HEK293 (cell line): Measurements from ENCODE around the gene CLDN6.

Experiments
- CTCF ChIP-seq: fragments of 450-650 bp; formaldehyde crosslinking; IDR thresholded peaks from 2 replicates; pipeline ENCODE4 v1.5.1; 2016; ENCODE audit warnings: missing biosample characterization, missing genetic modification characterization
- EGR2 ChIP-seq: fragments of 450-650 bp; formaldehyde crosslinking; IDR thresholded peaks from 2 replicates; pipeline ENCODE4 v1.5.1; 2016; ENCODE audit warnings: low read depth, missing biosample characterization, missing genetic modification characterization
- HOXD13 ChIP-seq: sonication (generic); formaldehyde crosslinking; IDR thresholded peaks from 2 replicates; pipeline ENCODE4 v1.8.0; 2022; ENCODE audit warnings: missing genetic modification reagents, borderline replicate concordance
- IKZF3 ChIP-seq: fragments of 450-650 bp; IDR thresholded peaks from 2 replicates; pipeline ENCODE4 v1.5.0; 2018; ENCODE audit warnings: missing biosample characterization, mild to moderate bottlenecking, missing genetic modification characterization, moderate library complexity
- OSR2 ChIP-seq: fragments of 450-650 bp; formaldehyde crosslinking; IDR thresholded peaks from 2 replicates; pipeline ENCODE4 v1.5.1; 2016; ENCODE audit warnings: missing biosample characterization, missing genetic modification characterization
- PRDM1 ChIP-seq: fragments of 450-650 bp; formaldehyde crosslinking; IDR thresholded peaks from 2 replicates; pipeline ENCODE4; 2016; ENCODE audit warnings: missing biosample characterization, missing genetic modification characterization
- REPIN1 ChIP-seq: fragments of 450-650 bp; formaldehyde crosslinking; IDR thresholded peaks from 2 replicates; pipeline ENCODE4 v1.5.1; 2017; ENCODE audit warnings: missing biosample characterization, missing genetic modification characterization, low read depth
- SALL2 ChIP-seq: fragments of 450-650 bp; formaldehyde crosslinking; IDR thresholded peaks from 2 replicates; pipeline ENCODE4 v1.5.0; 2017; ENCODE audit warnings: missing biosample characterization, mild to moderate bottlenecking, missing genetic modification characterization, borderline replicate concordance
- WT1 ChIP-seq: fragments of 450-650 bp; formaldehyde crosslinking; IDR thresholded peaks from 2 replicates; pipeline ENCODE4 v1.5.1; 2016; ENCODE audit warnings: missing biosample characterization, missing genetic modification characterization
- YY1 ChIP-seq: fragments of 450-650 bp; formaldehyde crosslinking; IDR thresholded peaks from 2 replicates; pipeline ENCODE4 v1.5.1; 2018; ENCODE audit warnings: missing biosample characterization, missing genetic modification characterization
- ZBTB48 ChIP-seq: fragments of 450-650 bp; formaldehyde crosslinking; IDR thresholded peaks from 2 replicates; pipeline ENCODE4 v1.5.1; 2016; ENCODE audit warnings: missing biosample characterization, missing genetic modification characterization
- ZBTB7A ChIP-seq: fragments of 450-650 bp; formaldehyde crosslinking; IDR thresholded peaks from 2 replicates; pipeline ENCODE4 v1.5.1; 2016; ENCODE audit warnings: low read depth, missing biosample characterization, missing genetic modification characterization
- ZFHX2 ChIP-seq: fragments of 450-650 bp; formaldehyde crosslinking; conservative IDR thresholded peaks from 2 replicates; pipeline ENCODE4 v1.5.1; 2016; ENCODE audit warnings: missing biosample characterization, missing genetic modification characterization
- ZFP3 ChIP-seq: fragments of 450-650 bp; formaldehyde crosslinking; IDR thresholded peaks from 2 replicates; pipeline ENCODE4 v1.5.1; 2016; ENCODE audit warnings: low read depth, missing biosample characterization, missing genetic modification characterization
- ZFP41 ChIP-seq: fragments of 450-650 bp; formaldehyde crosslinking; IDR thresholded peaks from 2 replicates; pipeline ENCODE4 v1.5.1; 2016; ENCODE audit warnings: missing biosample characterization, missing genetic modification characterization, borderline replicate concordance
- ZFP69B ChIP-seq: fragments of 450-650 bp; formaldehyde crosslinking; IDR thresholded peaks from 2 replicates; pipeline ENCODE4 v1.5.1; 2016; ENCODE audit warnings: missing biosample characterization, missing genetic modification characterization
- ZNF2 ChIP-seq: fragments of 450-650 bp; formaldehyde crosslinking; IDR thresholded peaks from 2 replicates; pipeline ENCODE4 v1.5.1; 2016; ENCODE audit warnings: missing biosample characterization, missing genetic modification characterization
- ZNF211 ChIP-seq: fragments of 450-650 bp; formaldehyde crosslinking; IDR thresholded peaks from 2 replicates; pipeline ENCODE4 v1.5.1; 2016; ENCODE audit warnings: low read depth, missing biosample characterization, missing genetic modification characterization
- ZNF223 ChIP-seq: fragments of 450-650 bp; formaldehyde crosslinking; IDR thresholded peaks from 2 replicates; pipeline ENCODE4 v1.5.1; 2016; ENCODE audit warnings: missing biosample characterization, missing genetic modification characterization
- ZNF248 ChIP-seq: fragments of 450-650 bp; formaldehyde crosslinking; IDR thresholded peaks from 2 replicates; pipeline ENCODE4 v1.5.1; 2017; ENCODE audit warnings: missing biosample characterization, missing genetic modification characterization
- ZNF391 ChIP-seq: fragments of 450-650 bp; formaldehyde crosslinking; IDR thresholded peaks from 2 replicates; pipeline ENCODE4 v1.5.1; 2016; ENCODE audit warnings: low read depth, missing biosample characterization, missing genetic modification characterization, borderline replicate concordance
- ZNF404 ChIP-seq: fragments of 450-650 bp; formaldehyde crosslinking; IDR thresholded peaks from 2 replicates; pipeline ENCODE4 v1.5.1; 2017; ENCODE audit warnings: missing biosample characterization, missing genetic modification characterization
- ZNF544 ChIP-seq: fragments of 450-650 bp; formaldehyde crosslinking; IDR thresholded peaks from 2 replicates; pipeline ENCODE4 v1.5.0; 2017; ENCODE audit warnings: missing biosample characterization, missing genetic modification characterization
- ZNF548 ChIP-seq: fragments of 450-650 bp; formaldehyde crosslinking; IDR thresholded peaks from 2 replicates; pipeline ENCODE4 v1.5.1; 2016; ENCODE audit warnings: missing biosample characterization, missing genetic modification characterization
- ZNF549 ChIP-seq: fragments of 450-650 bp; IDR thresholded peaks from 2 replicates; pipeline ENCODE4 v1.5.1; 2018; ENCODE audit warnings: missing biosample characterization, missing genetic modification characterization, mild to moderate bottlenecking, inconsistent platforms, moderate library complexity
- ZNF555 ChIP-seq: fragments of 450-650 bp; formaldehyde crosslinking; conservative IDR thresholded peaks from 2 replicates; pipeline ENCODE4 v1.5.1; 2017; ENCODE audit warnings: missing biosample characterization, mild to moderate bottlenecking, missing genetic modification characterization, inconsistent platforms
- ZNF580 ChIP-seq: fragments of 450-650 bp; formaldehyde crosslinking; IDR thresholded peaks from 2 replicates; pipeline ENCODE4 v1.5.1; 2016; ENCODE audit warnings: missing biosample characterization, missing genetic modification characterization
- ZNF677 ChIP-seq: fragments of 450-650 bp; IDR thresholded peaks from 2 replicates; pipeline ENCODE4 v1.5.0; 2018; ENCODE audit warnings: missing biosample characterization, mild to moderate bottlenecking, missing genetic modification characterization, moderate library complexity
- ZNF701 ChIP-seq: fragments of 450-650 bp; formaldehyde crosslinking; IDR thresholded peaks from 2 replicates; pipeline ENCODE4 v1.5.1; 2016; ENCODE audit warnings: missing biosample characterization, missing genetic modification characterization
- ZNF837 ChIP-seq: fragments of 450-650 bp; formaldehyde crosslinking; IDR thresholded peaks from 2 replicates; pipeline ENCODE4 v1.5.1; 2016; ENCODE audit warnings: missing biosample characterization, missing genetic modification characterization
- ZNF843 ChIP-seq: fragments of 450-650 bp; formaldehyde crosslinking; IDR thresholded peaks from 2 replicates; pipeline ENCODE4 v1.5.1; 2016; ENCODE audit warnings: missing biosample characterization, missing genetic modification characterization
- ZSCAN23 ChIP-seq: fragments of 450-650 bp; formaldehyde crosslinking; IDR thresholded peaks from 2 replicates; pipeline ENCODE4 v1.5.1; 2016; ENCODE audit warnings: missing biosample characterization, missing genetic modification characterization
- TF ChIP-seq, protein P1 (sequence below): fragments of 450-650 bp; formaldehyde crosslinking; IDR thresholded peaks from 2 replicates; pipeline ENCODE4 v1.5.1; 2016; ENCODE audit warnings: missing biosample characterization, missing genetic modification characterization, borderline replicate concordance

Gene CLDN6

DNA sequence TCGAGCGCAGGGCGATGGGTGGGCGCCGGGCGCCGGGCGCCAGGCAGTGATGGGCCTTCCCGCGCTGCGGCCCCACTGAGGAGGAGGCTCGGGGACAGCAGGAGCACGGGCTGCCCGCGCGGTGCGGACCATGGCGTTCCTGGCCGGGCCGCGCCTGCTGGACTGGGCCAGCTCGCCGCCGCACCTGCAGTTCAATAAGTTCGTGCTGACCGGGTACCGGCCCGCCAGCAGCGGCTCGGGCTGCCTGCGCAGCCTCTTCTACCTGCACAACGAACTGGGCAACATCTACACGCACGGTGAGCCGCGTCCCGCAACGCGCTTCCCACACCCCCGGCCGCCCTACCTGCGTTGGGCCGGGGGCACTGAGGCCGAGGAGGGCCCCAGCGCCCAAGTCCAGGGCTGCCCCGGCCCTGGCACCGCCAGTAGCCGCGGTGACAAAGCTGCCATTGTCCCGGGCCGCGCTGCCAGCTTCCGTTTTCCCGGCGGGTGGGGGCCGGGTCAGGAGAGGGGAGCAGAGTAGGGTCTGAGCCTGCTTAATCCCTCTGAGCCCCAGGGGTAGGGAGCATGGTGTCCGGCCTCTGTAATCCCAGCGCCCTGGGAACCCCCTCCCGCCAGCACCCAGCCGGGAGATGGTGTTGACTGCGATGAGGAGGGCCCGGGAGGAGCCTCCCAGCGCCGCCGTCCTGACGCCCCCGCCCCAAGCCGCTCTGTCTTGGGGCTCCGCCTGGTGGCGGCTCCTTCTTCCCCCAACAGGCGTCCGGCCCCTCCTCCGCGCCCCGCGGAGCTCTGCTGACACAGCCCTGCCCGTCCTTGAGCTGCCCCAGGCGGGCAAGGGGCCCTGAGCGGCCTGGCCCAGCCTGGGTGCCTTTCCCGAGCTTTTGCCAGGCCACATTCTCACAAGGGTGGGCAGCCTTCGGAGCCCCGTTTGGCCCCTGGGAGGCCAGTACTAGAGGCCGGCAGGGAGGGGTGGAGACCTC is 48.1 kb downstream of the CLDN6 start (continued):
- TF ChIP-seq PRDM1 (tag by site-specific recombination) = no peak
- peak; percentile 88 for TF ChIP-seq OSR2 (tag by site-specific recombination)
- no peak for TF ChIP-seq ZNF404 (tag by site-specific recombination)
- TF ChIP-seq YY1 (tag by site-specific recombination) = peak; percentile 35; the same call in 1 of the 2 replicates
- TF ChIP-seq SALL2 = no peak
- TF ChIP-seq ZNF837 (tag by site-specific recombination) = peak; percentile 72; the same call in 1 of the 2 replicates
- no peak for TF ChIP-seq ZNF843 (tag by site-specific recombination)
- TF ChIP-seq ZNF580 (tag by site-specific recombination) = no peak
- no peak for TF ChIP-seq ZNF701 (tag by site-specific recombination)
- peak; percentile 83 for TF ChIP-seq WT1 (tag by site-specific recombination)
- TF ChIP-seq ZNF2 (tag by site-specific recombination) = peak; percentile 75
- no peak for TF ChIP-seq ZNF223
- no peak for TF ChIP-seq ZNF544 (tag by site-specific recombination)
- no peak for TF ChIP-seq ZNF549 (tag by site-specific recombination)
- TF ChIP-seq EGR2 = peak; percentile 68
- TF ChIP-seq, protein P1, sequence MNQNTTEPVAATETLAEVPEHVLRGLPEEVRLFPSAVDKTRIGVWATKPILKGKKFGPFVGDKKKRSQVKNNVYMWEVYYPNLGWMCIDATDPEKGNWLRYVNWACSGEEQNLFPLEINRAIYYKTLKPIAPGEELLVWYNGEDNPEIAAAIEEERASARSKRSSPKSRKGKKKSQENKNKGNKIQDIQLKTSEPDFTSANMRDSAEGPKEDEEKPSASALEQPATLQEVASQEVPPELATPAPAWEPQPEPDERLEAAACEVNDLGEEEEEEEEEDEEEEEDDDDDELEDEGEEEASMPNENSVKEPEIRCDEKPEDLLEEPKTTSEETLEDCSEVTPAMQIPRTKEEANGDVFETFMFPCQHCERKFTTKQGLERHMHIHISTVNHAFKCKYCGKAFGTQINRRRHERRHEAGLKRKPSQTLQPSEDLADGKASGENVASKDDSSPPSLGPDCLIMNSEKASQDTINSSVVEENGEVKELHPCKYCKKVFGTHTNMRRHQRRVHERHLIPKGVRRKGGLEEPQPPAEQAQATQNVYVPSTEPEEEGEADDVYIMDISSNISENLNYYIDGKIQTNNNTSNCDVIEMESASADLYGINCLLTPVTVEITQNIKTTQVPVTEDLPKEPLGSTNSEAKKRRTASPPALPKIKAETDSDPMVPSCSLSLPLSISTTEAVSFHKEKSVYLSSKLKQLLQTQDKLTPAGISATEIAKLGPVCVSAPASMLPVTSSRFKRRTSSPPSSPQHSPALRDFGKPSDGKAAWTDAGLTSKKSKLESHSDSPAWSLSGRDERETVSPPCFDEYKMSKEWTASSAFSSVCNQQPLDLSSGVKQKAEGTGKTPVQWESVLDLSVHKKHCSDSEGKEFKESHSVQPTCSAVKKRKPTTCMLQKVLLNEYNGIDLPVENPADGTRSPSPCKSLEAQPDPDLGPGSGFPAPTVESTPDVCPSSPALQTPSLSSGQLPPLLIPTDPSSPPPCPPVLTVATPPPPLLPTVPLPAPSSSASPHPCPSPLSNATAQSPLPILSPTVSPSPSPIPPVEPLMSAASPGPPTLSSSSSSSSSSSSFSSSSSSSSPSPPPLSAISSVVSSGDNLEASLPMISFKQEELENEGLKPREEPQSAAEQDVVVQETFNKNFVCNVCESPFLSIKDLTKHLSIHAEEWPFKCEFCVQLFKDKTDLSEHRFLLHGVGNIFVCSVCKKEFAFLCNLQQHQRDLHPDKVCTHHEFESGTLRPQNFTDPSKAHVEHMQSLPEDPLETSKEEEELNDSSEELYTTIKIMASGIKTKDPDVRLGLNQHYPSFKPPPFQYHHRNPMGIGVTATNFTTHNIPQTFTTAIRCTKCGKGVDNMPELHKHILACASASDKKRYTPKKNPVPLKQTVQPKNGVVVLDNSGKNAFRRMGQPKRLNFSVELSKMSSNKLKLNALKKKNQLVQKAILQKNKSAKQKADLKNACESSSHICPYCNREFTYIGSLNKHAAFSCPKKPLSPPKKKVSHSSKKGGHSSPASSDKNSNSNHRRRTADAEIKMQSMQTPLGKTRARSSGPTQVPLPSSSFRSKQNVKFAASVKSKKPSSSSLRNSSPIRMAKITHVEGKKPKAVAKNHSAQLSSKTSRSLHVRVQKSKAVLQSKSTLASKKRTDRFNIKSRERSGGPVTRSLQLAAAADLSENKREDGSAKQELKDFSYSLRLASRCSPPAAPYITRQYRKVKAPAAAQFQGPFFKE = no peak
- TF ChIP-seq ZNF248 (tag by site-specific recombination) = no peak
- TF ChIP-seq ZNF548 = no peak
- TF ChIP-seq ZBTB7A (tag by site-specific recombination) = peak; percentile 78; the same call in 1 of the 2 replicates
- peak; percentile 63 for TF ChIP-seq IKZF3 (tag by site-specific recombination)
- TF ChIP-seq ZFP41 (tag by site-specific recombination) = no peak
- TF ChIP-seq ZNF555 (tag by site-specific recombination) = no peak
- TF ChIP-seq ZNF677 (tag by site-specific recombination) = no peak
- TF ChIP-seq ZNF211 (tag by site-specific recombination) = no peak
- no peak for TF ChIP-seq REPIN1 (tag by site-specific recombination)
- no peak; the same call in 1 of the 2 replicates for TF ChIP-seq ZNF391 (tag by site-specific recombination)
- TF ChIP-seq ZSCAN23 (tag by site-specific recombination) = no peak
- TF ChIP-seq ZFHX2 = peak; percentile 82
- TF ChIP-seq CTCF (tag by site-specific recombination) = peak; percentile 91
- TF ChIP-seq ZBTB48 (tag by site-specific recombination) = peak; percentile 54; the same call in 1 of the 2 replicates
- TF ChIP-seq ZFP3 (tag by site-specific recombination) = no peak
- TF ChIP-seq HOXD13 (CRISPR knock-in tag) = no peak
- TF ChIP-seq ZFP69B = no peak
